Activated naive CD4-positive, alpha-beta T cell treated with anti-CD3 and anti-CD28 coated beads, Interleukin-2, amount 50 U/mL, for 72 hours (primary cell): ENCODE measurements around the gene ZNF521. TPM values are rescaled to one million over a fixed set of nuclear protein-coding genes. Genes with fewer than 3 reads are reported as not detected.

ENCODE experiments used
- ATAC-seq, 2 donors: fragments of 150-1000 bp; cut with Tn5 transposase; 2 replicates each; pipeline ENCODE4 v1.10.0; 2021; ENCODE audit warnings: mild to moderate bottlenecking in 2 of 2, moderate library complexity in 2 of 2
- DNase-seq, 2 donors: peaks; one replicate each; pipeline ENCODE4 v3.0.0; 2021 to 2022; ENCODE audit warnings: low spot score in 2 of 2
- H3K27ac Mint-ChIP-seq, 2 donors: one replicate each; pipeline ENCODE4 v1.8.0; 2022; ENCODE audit warnings: mild to moderate bottlenecking in 2 of 2, mixed read lengths in 2 of 2
- H3K36me3 Mint-ChIP-seq, 2 donors: one replicate each; pipeline ENCODE4 v1.8.0; 2022; ENCODE audit warnings: mixed read lengths in 2 of 2
- H3K9me3 Mint-ChIP-seq, 2 donors: one replicate each; pipeline ENCODE4 v1.8.0; 2022; ENCODE audit warnings: mixed read lengths in 2 of 2
- total RNA-seq, 2 donors: library from RNA; stranded (reverse); gene quantifications; one replicate each; pipeline ENCODE4 v1.2.3, GENCODE V29; 2022

Gene ZNF521
- not detected for total RNA-seq

DNA sequence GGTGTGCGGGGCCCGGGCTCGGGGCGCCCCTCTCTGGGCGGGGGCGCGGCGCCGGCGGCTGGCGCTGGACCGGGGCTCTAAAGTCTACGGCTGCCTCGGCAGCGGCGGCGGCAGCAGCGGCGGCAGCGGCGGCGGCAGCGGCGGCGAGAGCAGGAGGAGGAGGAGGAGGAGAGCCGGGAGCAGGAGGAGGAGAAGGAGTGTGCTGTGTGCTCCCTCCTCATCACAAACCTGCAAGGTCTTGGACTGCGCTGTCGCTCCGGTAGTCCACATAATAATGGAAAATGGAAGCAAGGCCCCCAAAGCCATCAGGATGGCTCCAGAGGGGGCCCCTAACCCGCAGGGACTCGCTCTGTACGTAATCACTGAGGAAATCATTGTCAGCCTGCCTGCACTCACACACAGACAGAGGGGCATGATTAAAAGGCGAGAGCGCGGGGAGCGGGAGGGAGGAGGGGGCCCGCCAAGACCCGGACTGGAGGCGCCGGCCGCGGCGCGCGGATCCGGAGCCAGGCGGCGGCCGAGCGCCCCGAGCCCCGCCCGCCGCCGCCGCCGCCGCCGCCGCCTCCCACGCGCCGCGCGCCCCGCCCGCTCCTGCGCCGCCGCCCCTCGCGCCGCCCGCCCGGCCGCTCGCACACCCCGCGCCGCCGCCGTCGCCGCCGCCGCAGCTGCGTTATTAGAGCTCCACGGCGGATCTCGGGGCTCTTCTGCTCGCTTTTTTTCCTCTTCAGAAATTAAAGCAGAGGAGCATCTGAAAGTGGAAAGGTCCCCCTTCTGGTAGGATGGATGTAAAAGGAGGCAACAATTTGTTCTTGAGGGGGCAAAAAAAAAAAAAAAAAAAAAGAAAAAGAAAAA, at the start of gene ZNF521:
Gene ZNF521 (minus strand): TSS at position 390 of the 852 bp plus-strand sequence. CDS start 1,220 bp downstream, outside the sequence.
- H3K36me3 Mint-ChIP-seq, result peaks cover 6 to 8% of the 10 kb centered on the region in 2 donors
- peak; percentile 39 to 80 for ATAC-seq
- no peak within 1 kb of the TSS for H3K27ac Mint-ChIP-seq
- DNase-seq, result peak in 1 of 2 donors; percentile 39
- no peaks in the 10 kb centered on the region for H3K9me3 Mint-ChIP-seq

DNA sequence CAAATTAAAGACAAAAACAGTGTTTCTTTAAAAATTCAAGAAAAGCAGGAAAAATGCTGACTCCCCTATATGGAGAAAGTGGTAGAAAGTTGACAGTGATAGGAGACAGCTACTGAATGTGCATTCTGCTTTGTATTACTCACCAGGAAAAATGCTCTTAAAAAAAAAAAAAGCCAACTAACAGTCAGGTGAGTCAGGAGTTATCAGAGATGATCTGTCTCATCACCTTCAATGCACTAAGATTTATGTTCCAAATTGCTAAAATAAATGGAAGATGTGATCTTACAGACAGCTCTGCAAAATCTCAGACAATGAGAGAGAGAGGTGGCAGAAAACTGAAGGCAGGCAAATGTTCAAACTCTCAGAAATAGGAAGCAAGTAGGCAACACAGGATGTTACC, 47.6 kb upstream of the ZNF521 start:
- H3K9me3 Mint-ChIP-seq, result peaks cover 13 to 16% of the 10 kb centered on the region in 2 donors
- no peak for DNase-seq
- no peak overlapping the region for H3K27ac Mint-ChIP-seq
- no peak for ATAC-seq
- H3K36me3 Mint-ChIP-seq, result no peaks in the 10 kb centered on the region

GRCh38 chr18:25392192-25392591, 40.2 kb upstream of the ZNF521 start:
- peaks cover 16 to 20% of the 10 kb centered on the region in 2 donors for H3K9me3 Mint-ChIP-seq
- ATAC-seq, result no peak

GRCh38 chr18:25373432-25374179, 21.6 kb upstream of the ZNF521 start:
- H3K36me3 Mint-ChIP-seq, result no peaks in the 10 kb centered on the region
- no peak overlapping the region for H3K27ac Mint-ChIP-seq
- DNase-seq (no peak), ATAC-seq (no peak)
- H3K9me3 Mint-ChIP-seq, result no peaks in the 10 kb centered on the region

More at GRCh38 chr18:25392192-25392591, 40.2 kb upstream of the ZNF521 start:
- Mint-ChIP-seq H3K36me3 (peaks cover 7 to 12% of the 10 kb centered on the region in 2 donors), H3K27ac (no peak overlapping the region)
- DNase-seq, result no peak

DNA sequence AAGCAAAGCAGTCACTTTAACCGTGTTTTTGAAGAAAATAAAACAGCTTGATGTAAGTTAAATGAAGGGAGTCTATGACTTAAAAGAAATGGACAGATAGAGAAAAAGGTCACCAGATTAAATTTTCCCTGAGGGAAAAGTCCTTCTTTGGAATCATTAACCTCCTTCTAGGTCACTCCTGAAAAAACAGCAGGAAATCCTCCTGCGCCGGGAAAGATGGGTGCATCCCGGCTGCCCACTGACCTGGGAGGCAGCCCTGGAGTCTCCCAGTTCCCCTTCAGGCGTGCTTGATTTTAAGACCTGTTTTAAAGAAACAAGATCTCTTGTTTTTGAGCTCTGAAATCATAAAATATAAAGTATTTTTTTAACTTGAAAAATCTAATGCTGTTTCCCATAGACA, 18.4 kb upstream of the ZNF521 start:
- ATAC-seq, result no peak
- Mint-ChIP-seq H3K36me3 (no peaks in the 10 kb centered on the region), H3K9me3 (no peaks in the 10 kb centered on the region), H3K27ac (no peak overlapping the region)
- no peak for DNase-seq

- Mint-ChIP-seq H3K9me3 (peaks cover 5 to 9% of the 10 kb centered on the region in 2 donors), H3K36me3 (peaks cover 0 to 5% of the 10 kb centered on the region in 2 donors)
- no peak for ATAC-seq
Measured at GRCh38 chr18:25365242-25365641, 13.3 kb upstream of the ZNF521 start.

DNA sequence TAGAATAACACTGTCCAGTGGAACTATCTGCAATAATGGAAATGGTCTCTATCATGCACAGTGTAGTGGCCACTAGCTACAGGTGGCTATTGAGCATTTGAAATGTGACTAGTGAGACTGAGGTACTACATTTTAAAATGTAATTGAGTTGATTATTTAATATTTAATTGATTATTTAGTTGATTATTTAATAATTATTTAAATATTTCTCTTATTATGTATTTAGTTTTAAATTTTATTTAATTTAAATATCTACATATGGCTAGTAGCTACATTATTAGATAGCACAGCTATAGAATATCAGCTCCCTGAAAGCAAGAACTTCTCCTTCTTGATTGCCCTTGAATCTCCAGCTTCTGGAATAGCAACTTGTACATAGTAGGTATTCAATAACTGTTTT, 12.8 kb upstream of the ZNF521 start:
- no peak overlapping the region for H3K27ac Mint-ChIP-seq
- no peak for ATAC-seq
- peaks cover 5 to 9% of the 10 kb centered on the region in 2 donors for H3K9me3 Mint-ChIP-seq
- peaks cover 0 to 5% of the 10 kb centered on the region in 2 donors for H3K36me3 Mint-ChIP-seq
- no peak for DNase-seq

More at GRCh38 chr18:25365242-25365641, 13.3 kb upstream of the ZNF521 start:
- no peak overlapping the region for H3K27ac Mint-ChIP-seq
- DNase-seq, result no peak

GRCh38 chr18:25360301-25360899, 8.4 kb upstream of the ZNF521 start:
- peaks cover 0 to 5% of the 10 kb centered on the region in 2 donors for H3K36me3 Mint-ChIP-seq
- ATAC-seq (no peak), DNase-seq (no peak)
- H3K27ac Mint-ChIP-seq, result no peak overlapping the region
- H3K9me3 Mint-ChIP-seq, result peaks cover 5 to 9% of the 10 kb centered on the region in 2 donors

DNA sequence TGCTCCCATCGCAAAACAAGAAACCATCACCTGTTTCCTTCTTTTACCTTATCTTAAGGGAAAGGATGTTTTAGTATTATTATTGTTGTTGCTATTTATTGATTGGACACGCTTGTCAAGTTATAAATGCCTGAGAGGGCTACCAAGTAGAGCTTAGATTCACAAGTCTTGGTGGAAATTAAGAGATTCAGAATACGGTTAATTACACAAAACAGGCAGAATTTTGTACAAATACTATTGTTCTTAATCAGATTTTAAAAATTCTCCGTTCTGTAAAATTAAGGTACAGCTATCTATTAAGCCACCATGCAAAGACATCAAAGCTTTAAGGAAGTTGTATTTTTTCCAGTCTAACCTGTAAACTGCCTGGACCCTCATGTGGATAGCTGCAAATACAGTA, 1.1 kb upstream of the ZNF521 start:
- DNase-seq, result no peak
- peaks cover 6 to 8% of the 10 kb centered on the region in 2 donors for H3K36me3 Mint-ChIP-seq
- no peaks in the 10 kb centered on the region for H3K9me3 Mint-ChIP-seq
- no peak for ATAC-seq
- H3K27ac Mint-ChIP-seq, result no peak overlapping the region

GRCh38 chr18:25352629-25353005, 651 bp upstream of the ZNF521 start:
- DNase-seq (no peak), ATAC-seq (no peak)
- Mint-ChIP-seq H3K36me3 (peaks cover 6 to 8% of the 10 kb centered on the region in 2 donors), H3K9me3 (no peaks in the 10 kb centered on the region), H3K27ac (no peak overlapping the region)

DNA sequence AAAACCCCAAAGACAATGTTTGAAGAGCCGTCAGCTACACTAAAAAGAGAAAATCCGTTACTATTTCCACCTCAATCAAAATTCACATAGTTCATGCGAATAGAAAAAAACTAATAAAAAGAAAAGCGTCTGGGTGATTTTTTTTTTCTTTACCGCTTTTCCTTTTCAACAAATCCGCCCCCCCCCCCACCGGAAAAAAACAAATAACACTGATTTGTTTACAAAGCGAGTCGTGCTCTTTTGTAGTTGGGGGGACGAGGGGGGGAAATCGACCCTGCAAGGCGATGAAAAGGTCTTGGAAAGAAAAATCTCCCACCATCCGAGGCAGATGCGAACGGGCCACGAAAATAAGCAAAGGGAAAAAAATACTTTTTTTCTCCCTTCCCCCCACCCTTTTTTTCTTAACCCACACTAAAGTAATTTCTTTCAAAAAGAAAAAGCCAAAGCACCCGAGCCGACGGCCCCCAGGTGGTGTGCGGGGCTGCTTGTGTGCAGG, 638 bp downstream of the ZNF521 start:
- peaks cover 6 to 8% of the 10 kb centered on the region in 2 donors for H3K36me3 Mint-ChIP-seq
- H3K9me3 Mint-ChIP-seq, result no peaks in the 10 kb centered on the region
- H3K27ac Mint-ChIP-seq, result no peak overlapping the region
- ATAC-seq (no peak), DNase-seq (no peak)

DNA sequence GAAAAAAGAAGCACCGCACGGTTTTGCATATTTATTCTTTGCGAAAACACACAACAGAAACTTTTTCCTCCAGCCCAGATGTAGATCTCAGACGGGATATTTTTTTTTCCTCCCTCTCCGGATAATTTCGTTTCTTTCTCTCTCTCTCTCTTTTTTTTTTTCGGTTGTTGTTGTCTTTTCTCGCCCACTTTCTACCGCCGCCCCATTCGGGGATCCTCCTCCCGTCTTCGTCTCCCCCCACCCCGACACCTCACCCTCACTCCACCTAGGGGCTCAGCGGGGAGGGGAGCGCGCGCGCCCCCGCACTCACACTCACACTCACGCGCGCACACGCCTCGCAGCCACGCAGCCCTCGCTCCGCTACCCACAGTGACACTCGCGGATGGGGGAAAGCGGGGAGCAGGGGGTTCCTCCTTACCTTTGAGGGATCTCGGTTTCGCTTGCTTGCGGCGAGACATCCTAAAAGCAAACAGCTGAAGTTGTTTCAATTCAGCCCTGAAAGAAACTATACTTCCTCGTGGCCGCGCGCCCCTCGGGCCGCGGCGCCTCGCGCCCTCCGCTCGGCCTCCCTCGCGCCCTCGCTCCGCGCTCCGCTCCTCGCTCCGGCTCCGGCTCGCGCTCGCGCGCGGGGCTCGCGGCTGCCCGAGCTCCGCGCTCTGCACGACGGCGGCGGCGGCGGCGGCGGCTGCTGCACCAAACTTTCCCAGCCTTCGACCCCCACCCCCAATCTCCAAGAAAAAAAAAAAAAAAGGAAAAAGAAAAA, 1.3 kb downstream of the ZNF521 start:
- no peak overlapping the region for H3K27ac Mint-ChIP-seq
- no peaks in the 10 kb centered on the region for H3K9me3 Mint-ChIP-seq
- no peak for DNase-seq
- peak in 1 of 2 donors; percentile 29 for ATAC-seq
- H3K36me3 Mint-ChIP-seq, result peaks cover 6 to 8% of the 10 kb centered on the region in 2 donors

GRCh38 chr18:25349926-25350487, 2.0 kb downstream of the ZNF521 start:
- DNase-seq (no peak), ATAC-seq (no peak)
- Mint-ChIP-seq H3K27ac (no peak overlapping the region), H3K36me3 (peaks cover 6 to 8% of the 10 kb centered on the region in 2 donors), H3K9me3 (no peaks in the 10 kb centered on the region)

DNA sequence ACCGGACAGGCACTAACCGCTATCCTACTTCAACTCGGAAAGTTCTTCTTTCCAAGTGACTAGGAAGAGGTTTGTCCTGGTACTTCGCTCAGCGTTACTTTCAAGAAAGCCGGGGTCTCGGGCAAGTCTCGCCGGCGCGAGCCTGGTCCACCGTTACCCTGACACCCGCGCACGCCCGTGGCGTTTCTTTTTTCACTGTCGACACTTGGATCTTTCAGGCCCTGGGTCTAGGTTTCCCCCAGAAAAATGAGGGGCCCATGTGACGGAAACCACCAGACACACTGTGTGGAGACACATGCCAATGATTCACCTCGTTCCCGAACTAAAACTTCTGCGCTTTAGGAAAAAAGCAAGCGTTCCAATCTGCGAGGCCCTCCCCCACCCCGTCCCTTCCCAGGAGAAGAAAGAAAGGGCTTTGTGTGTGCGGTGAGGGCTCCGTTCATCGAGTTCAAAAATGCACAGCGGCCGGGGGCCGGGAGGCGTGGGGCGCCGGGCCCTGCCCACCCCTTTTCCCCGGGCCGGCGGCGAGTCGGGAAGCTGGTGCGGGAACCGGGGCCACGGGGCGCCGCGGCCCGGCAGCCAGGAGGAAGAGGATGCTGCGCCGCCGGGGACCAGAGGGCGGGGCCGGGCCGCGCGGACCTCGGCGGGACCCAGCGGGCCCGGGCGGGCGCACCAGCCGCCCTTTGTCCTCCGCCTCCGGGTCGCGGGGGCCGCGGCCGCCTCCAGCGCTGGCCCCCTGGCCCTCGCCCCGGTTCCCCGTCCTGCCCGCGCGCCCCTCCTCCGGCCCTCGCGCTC, 2.6 kb downstream of the ZNF521 start:
- peak in 1 of 2 donors; percentile 6 for DNase-seq
- peaks cover 6 to 8% of the 10 kb centered on the region in 2 donors for H3K36me3 Mint-ChIP-seq

More for the DNA sequence above, 2.6 kb downstream of the ZNF521 start:
- H3K27ac Mint-ChIP-seq, result no peak overlapping the region
- no peaks in the 10 kb centered on the region for H3K9me3 Mint-ChIP-seq
- no peak for ATAC-seq
